ENCODE measurements around the gene S100A5.

- TF ChIP-seq CTCF (IDR thresholded peaks at IDR 0.05; ENCODE audit: control extremely low read depth in 1 of 3, insufficient read depth in 1 of 3, low read depth in 1 of 3, low read length in 3 of 3) (no peak), BACH1 (IDR thresholded peaks at IDR 0.05; ENCODE audit: low read length) (no peak), YY1 (IDR thresholded peaks at IDR 0.05; ENCODE audit: low read depth, low read length) (no peak), RAD21 (IDR thresholded peaks at IDR 0.05 in 1 of 2, conservative IDR thresholded peaks at IDR 0.05 in 1 of 2; ENCODE audit: low read depth in 2 of 2, low read length in 2 of 2) (no peak), JUND (IDR thresholded peaks at IDR 0.05; ENCODE audit: low read length) (no peak), FOSL1 (IDR thresholded peaks at IDR 0.05; ENCODE audit: insufficient read depth, low read depth, low read length) (no peak), PHF8 (conservative IDR thresholded peaks at IDR 0.05; ENCODE audit: low read depth, low read length) (no peak), GABPA (IDR thresholded peaks at IDR 0.05; ENCODE audit: borderline replicate concordance, insufficient read depth, low read length) (no peak), EZH2 (IDR thresholded peaks at IDR 0.05; ENCODE audit: low read depth, low read length, severe bottlenecking) (no peak)
- TF ChIP-seq, protein P1, sequence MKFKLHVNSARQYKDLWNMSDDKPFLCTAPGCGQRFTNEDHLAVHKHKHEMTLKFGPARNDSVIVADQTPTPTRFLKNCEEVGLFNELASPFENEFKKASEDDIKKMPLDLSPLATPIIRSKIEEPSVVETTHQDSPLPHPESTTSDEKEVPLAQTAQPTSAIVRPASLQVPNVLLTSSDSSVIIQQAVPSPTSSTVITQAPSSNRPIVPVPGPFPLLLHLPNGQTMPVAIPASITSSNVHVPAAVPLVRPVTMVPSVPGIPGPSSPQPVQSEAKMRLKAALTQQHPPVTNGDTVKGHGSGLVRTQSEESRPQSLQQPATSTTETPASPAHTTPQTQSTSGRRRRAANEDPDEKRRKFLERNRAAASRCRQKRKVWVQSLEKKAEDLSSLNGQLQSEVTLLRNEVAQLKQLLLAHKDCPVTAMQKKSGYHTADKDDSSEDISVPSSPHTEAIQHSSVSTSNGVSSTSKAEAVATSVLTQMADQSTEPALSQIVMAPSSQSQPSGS (IDR thresholded peaks at IDR 0.05; ENCODE audit: low read length) = no peak
- TF ChIP-seq, protein P2, sequence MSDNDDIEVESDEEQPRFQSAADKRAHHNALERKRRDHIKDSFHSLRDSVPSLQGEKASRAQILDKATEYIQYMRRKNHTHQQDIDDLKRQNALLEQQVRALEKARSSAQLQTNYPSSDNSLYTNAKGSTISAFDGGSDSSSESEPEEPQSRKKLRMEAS (IDR thresholded peaks at IDR 0.05) = no peak
- TF ChIP-seq, protein P3, sequence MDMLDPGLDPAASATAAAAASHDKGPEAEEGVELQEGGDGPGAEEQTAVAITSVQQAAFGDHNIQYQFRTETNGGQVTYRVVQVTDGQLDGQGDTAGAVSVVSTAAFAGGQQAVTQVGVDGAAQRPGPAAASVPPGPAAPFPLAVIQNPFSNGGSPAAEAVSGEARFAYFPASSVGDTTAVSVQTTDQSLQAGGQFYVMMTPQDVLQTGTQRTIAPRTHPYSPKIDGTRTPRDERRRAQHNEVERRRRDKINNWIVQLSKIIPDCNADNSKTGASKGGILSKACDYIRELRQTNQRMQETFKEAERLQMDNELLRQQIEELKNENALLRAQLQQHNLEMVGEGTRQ (IDR thresholded peaks at IDR 0.05; ENCODE audit: low read length) = no peak
These were observed 3.8 kb upstream of the S100A5 start for GRCh38 chr1:153544453-153545066.

Measured in H1 (cell line).